Activated CD4-positive, alpha-beta T cell treated with anti-CD3 and anti-CD28 coated beads for 36 hours (primary cell): Measurements from ENCODE around the gene HYAL3. TPM values are rescaled to one million over a fixed set of nuclear protein-coding genes. Genes with fewer than 3 reads are reported as not detected.
A peak's percentile ranks its signal among the peaks of the same experiment; 100 is the strongest.

Experiments used
- ATAC-seq: fragments of 200-7000 bp; cut with Tn5 transposase; one replicate; pipeline ENCODE4 v1.10.0; 2021; ENCODE audit warnings: mild to moderate bottlenecking, moderate library complexity
- CTCF ChIA-PET: fragments of 350-600 bp; sonication (Branson Sonifier 250); formaldehyde crosslinking; loops from one replicate; lab custom pipeline; 2021; ENCODE audit warnings: antibody characterized with exemption; lab: Charles Lee
- POLR2A ChIA-PET: fragments of 350-600 bp; sonication (Branson Sonifier 250); formaldehyde crosslinking; loops from one replicate; lab custom pipeline; 2021; ENCODE audit warnings: antibody characterized with exemption, inconsistent platforms; lab: Charles Lee
- DNase-seq: peaks from one replicate; pipeline ENCODE4 v3.0.0-alpha.2; 2020
- H3K27ac Mint-ChIP-seq: one replicate; pipeline ENCODE4 v1.8.0; 2021; ENCODE audit warnings: mixed read lengths
- H3K27me3 Mint-ChIP-seq: one replicate; pipeline ENCODE4 v1.8.0; 2021; ENCODE audit warnings: mixed read lengths
- H3K36me3 Mint-ChIP-seq: one replicate; pipeline ENCODE4 v1.8.0; 2021; ENCODE audit warnings: low read depth, mixed read lengths
- H3K4me1 Mint-ChIP-seq: one replicate; pipeline ENCODE4 v1.8.0; 2021; ENCODE audit warnings: mixed read lengths
- H3K4me3 Mint-ChIP-seq: one replicate; pipeline ENCODE4 v1.8.0; 2021; ENCODE audit warnings: mild to moderate bottlenecking, moderate library complexity, mixed read lengths
- H3K9me3 Mint-ChIP-seq: one replicate; pipeline ENCODE4 v1.8.0; 2021; ENCODE audit warnings: low read depth, mixed read lengths
- intact Hi-C, 2 experiments: fragments of 100-400 bp; cut with DNase I in 1 of 2; cut with micrococcal nuclease in 1 of 2; formaldehyde crosslinking; loops; one replicate each; pipeline versions ENCODE4 v1.14.2 to v1.15.1; 2022 to 2024; cut with DNase I, micrococcal nuclease
- total RNA-seq, 2 experiments: library from RNA; stranded (reverse); gene quantifications; one replicate each; pipeline ENCODE4 v1.2.3, GENCODE V29; 2021

Gene HYAL3, protein sequence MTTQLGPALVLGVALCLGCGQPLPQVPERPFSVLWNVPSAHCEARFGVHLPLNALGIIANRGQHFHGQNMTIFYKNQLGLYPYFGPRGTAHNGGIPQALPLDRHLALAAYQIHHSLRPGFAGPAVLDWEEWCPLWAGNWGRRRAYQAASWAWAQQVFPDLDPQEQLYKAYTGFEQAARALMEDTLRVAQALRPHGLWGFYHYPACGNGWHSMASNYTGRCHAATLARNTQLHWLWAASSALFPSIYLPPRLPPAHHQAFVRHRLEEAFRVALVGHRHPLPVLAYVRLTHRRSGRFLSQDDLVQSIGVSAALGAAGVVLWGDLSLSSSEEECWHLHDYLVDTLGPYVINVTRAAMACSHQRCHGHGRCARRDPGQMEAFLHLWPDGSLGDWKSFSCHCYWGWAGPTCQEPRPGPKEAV
- 1 to 10 TPM; 4.5 to 5.4 TPM for total RNA-seq

DNA sequence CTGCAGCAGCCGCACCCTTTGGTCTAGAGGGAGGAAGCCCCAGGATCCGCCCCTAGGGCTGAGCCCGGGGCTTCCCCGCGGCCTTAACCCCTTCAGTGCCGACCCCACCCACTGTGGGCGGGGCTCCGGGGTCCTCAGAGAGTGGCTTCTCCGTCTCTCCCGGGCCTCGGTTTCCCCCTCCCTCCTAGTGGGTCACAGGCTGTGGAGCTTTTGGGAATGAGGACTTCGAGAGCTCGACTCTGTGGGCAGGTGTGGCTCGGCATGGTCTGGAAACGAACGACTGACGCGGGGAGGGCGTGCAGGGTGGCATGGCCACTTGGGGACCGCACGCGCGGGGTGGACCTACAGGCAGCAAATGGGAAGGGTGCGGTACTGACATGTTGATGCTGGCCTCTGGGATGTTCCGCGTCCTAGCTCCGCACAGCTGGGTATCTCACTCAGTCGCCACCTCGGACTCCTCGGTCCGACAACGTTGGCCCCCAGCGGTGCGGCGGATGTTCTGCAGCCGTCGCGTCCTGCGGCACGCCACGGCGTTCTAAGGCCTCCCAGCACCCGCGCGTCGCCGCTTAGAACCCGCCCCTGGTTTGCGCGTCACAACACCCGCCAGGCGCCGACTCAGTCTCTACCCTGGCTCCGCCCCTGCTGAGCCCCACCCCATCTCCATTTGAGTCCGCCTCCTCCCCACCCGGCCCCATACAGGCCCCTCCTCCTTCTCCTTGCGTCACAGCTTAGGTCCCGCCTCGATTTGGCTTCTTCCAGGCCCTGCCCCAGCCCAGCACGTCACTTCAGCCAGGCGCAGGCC lies at the start of gene HYAL3, which contains the start of gene NAA80:
HYAL3 (minus strand) TSS at position 570 of the 802 bp plus-strand sequence. CDS start 3,803 bp downstream, outside the sequence.
NAA80 (minus strand) TSS at position 570 of the 802 bp plus-strand sequence. CDS start 1,942 bp downstream, outside the sequence.
- H3K27ac Mint-ChIP-seq: peak within 1 kb of the TSS; percentile 96
- intact Hi-C loops: loop anchor here (1.0 to 10.0 kb wide), 19 partner anchors 22 to 1758 kb away; partner anchors contain the start of genes TMEM115 (in 2 of the 2), CYB561D2 (in 1 of the 2), DUSP7 (in 1 of the 2) and GMPPB (in 1 of the 2)
- peaks cover 13% of the 10 kb centered on the region for H3K4me1 Mint-ChIP-seq
- H3K27me3 Mint-ChIP-seq: no peaks in the 10 kb centered on the region
- peak; percentile 100 for DNase-seq
- H3K4me3 Mint-ChIP-seq: peak within 1 kb of the TSS; percentile 97
- POLR2A ChIA-PET: interaction anchor here (0.6 to 1.6 kb wide), 11 partner anchors 20 to 559 kb away, joined by 3 to 11 read pairs (median 3); partner anchors contain the start of genes GNAI2, HYAL2, NPRL2 and RASSF1
- no peaks in the 10 kb centered on the region for H3K36me3 Mint-ChIP-seq
- CTCF ChIA-PET: interaction anchor here (0.5 to 1.9 kb wide), 18 partner anchors 20 to 341 kb away, joined by 3 to 16 read pairs (median 3); partner anchors contain the start of genes CYB561D2, GNAI2, NPRL2 and RASSF1
- ATAC-seq: peak; percentile 89
- H3K9me3 Mint-ChIP-seq: no peaks in the 10 kb centered on the region

DNA sequence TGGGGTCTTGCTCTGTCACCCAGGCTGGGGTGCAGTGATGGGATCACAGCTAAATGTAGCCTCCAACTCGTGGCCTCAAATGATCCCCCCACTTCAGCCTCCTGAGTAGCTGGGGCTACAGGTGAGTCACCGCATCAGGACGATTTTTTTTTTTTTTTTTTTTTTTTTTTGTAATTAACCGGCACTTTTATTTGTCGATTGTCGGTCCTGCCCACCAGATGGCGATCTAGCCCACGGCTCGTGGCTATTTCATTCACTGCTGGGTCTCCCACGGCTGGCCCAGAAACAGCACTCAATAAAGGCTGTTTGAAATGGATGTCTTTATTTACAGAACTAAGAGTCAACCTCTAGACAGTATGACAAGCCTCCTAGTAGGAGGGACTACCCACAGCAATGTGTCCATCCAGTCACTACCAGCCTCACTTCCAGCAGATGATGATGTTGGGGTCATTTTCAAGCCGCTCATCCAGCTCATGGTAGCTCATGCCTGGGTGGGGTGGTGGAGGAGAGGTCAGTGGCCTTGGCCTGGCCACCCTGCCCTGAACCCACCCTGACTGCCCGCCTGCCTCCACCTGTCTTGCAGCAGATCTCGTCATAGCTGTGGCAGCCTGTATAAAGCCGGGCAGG lies 48.1 kb upstream of the HYAL3 start:
- peak; percentile 85 for DNase-seq
- intact Hi-C loops: loop anchor here (1.0 to 2.0 kb wide), 2 partner anchors 195 to 196 kb away; no protein-coding TSS in a partner anchor
- Mint-ChIP-seq H3K9me3 (no peaks in the 10 kb centered on the region), H3K36me3 (peaks cover 17% of the 10 kb centered on the region), H3K4me3 (no peak overlapping the region), H3K27me3 (no peaks in the 10 kb centered on the region), H3K27ac (peak overlapping the region; percentile 66), H3K4me1 (peaks cover 48% of the 10 kb centered on the region)
- ATAC-seq: peak; percentile 9
- POLR2A ChIA-PET: interaction anchor here (0.6 to 1.3 kb wide), 5 partner anchors 10 to 114 kb away, joined by 3 to 4 read pairs (median 3); no protein-coding TSS in a partner anchor
- CTCF ChIA-PET: interaction anchor here (0.6 to 2.5 kb wide), 12 partner anchors 10 to 1059 kb away, joined by 3 to 24 read pairs (median 4); partner anchors contain the start of gene TUSC2

DNA sequence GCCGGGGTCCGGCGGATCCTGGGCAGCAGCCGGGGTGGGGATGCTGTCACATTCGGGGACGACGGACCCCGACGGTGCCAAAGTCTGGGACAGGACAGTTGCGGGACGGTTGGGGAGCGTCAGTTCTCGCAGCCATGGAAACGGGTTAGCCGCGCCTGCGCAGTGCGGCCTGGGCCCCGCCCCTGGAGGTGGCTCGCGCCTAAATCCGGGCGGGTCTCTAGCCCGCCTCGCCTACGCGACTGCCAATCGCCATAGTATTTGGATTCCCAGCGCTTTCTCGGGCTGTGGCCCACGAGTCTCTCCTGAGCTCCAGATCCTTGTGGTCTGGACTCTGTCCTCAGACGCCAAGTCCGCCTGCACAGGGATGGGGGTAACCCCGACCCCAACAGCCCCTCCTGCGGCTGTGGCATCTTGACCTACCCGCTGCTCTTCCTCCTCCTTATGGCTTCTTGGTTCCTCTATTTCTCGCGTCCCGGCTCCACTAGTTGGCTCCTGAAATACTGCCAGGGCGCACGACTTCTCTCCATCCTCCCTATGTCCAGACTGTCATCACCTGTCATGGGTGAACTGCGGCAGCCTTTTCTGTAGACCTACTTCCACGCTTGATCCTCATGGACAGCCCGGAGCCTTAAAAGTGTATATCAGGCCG lies 46.5 kb upstream of the HYAL3 start, which contains the start of gene ZMYND10:
ZMYND10 (minus strand) TSS at position 147 of the 649 bp plus-strand sequence. CDS start 153 bp downstream, outside the sequence.
- intact Hi-C loops: loop anchor here in 1 of 2 experiments (2.0 kb wide), 1 partner anchor 197 kb away; no protein-coding TSS in a partner anchor

DNA sequence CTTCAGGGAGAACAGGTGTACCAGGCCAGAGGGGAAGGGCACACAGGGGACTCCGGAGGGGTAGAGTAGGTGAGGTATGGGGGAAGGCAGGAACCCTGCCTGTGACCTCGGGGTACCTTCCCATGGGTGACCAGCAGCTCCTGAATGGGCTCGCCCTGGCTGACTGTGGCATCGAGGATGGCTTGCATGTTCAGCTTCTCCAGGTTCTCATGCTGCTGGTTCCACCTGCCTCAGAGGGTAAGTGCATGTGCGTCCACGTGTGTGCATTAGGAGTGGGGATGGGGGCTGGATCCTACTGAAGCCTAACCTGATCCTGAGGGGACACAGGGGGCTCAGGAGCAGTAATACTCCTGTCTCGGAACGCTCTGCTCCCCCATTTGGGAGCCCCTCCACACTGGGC lies 45.8 kb upstream of the HYAL3 start:
- DNase-seq (no peak), ATAC-seq (no peak)
- no peaks in the 10 kb centered on the region for H3K27me3 Mint-ChIP-seq
- no peaks in the 10 kb centered on the region for H3K9me3 Mint-ChIP-seq
- no peak overlapping the region for H3K27ac Mint-ChIP-seq
- POLR2A ChIA-PET: interaction anchor here (0.9 kb wide), 1 partner anchor 8 kb away, joined by 3 read pairs; no protein-coding TSS in a partner anchor
- peaks cover 40% of the 10 kb centered on the region for H3K4me1 Mint-ChIP-seq
- peaks cover 12% of the 10 kb centered on the region for H3K36me3 Mint-ChIP-seq
- H3K4me3 Mint-ChIP-seq: no peak overlapping the region
- CTCF ChIA-PET: interaction anchor here (0.6 to 1.6 kb wide), 5 partner anchors 9 to 1638 kb away, joined by 3 to 4 read pairs (median 4); no protein-coding TSS in a partner anchor
- intact Hi-C loops: no loop called here

More for the DNA sequence above, 46.5 kb upstream of the HYAL3 start, which contains the start of gene ZMYND10:
- ChIA-PET POLR2A (interaction anchor here (0.9 kb wide), 1 partner anchor 9 kb away, joined by 3 read pairs; no protein-coding TSS in a partner anchor), CTCF (interaction anchor here (0.6 to 1.6 kb wide), 3 partner anchors 19 to 1638 kb away, joined by 3 to 4 read pairs (median 3); no protein-coding TSS in a partner anchor)
- peak within 1 kb of the TSS; percentile 38 for H3K4me3 Mint-ChIP-seq
- no peaks in the 10 kb centered on the region for H3K9me3 Mint-ChIP-seq
- peaks cover 45% of the 10 kb centered on the region for H3K4me1 Mint-ChIP-seq
- ATAC-seq: peak; percentile 34
- H3K27ac Mint-ChIP-seq: peak within 1 kb of the TSS; percentile 53
- no peaks in the 10 kb centered on the region for H3K27me3 Mint-ChIP-seq
- H3K36me3 Mint-ChIP-seq: peaks cover 15% of the 10 kb centered on the region
- DNase-seq: peak; percentile 88

DNA sequence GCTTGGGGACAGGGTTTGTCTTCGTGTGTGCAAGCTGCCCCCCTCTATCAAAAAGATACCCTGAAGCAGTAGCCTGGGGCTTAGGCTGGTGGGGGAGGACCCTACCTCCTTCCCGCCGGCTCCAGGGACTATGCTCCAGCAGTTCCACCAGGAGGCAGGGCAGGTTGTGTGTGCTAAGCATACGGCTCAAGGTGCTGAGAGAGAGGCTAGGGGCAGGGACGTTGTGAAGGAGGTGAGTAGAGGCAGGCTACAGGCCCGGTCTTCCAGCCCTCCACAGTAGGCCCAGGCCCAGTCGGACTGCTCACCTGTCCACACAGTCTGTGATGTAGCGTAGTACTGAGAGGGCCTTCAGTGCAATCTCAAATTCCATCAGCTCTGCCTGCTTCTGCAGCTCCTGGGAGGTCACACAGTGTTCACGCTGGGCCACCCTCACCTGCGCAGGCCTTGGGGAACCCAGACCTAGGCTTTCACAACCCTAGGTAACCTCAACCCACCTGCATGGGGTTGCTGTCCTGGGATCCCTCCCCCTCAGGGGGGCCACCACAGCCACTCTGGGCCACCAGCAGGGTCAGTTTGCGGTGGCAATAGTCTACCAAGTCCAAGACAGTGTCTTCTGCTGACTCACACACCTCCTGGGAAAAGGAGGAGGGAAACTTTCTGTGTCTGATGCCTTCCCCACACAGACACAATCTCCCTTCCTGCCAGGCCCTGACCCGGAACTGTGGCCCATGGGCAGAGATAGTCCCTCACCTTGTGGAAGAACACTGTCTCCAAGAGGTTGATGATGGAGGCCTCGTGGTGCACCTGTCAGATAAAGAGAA lies 43.8 kb upstream of the HYAL3 start:
- ATAC-seq (no peak), DNase-seq (no peak)
- ChIA-PET CTCF (interaction anchor here (0.9 to 1.1 kb wide), 2 partner anchors 8 to 19 kb away, joined by 3 to 6 read pairs; no protein-coding TSS in a partner anchor), POLR2A (interaction anchor here (0.5 kb wide), 1 partner anchor 1258 kb away, joined by 3 read pairs; no protein-coding TSS in a partner anchor)
- no peak overlapping the region for H3K27ac Mint-ChIP-seq
- intact Hi-C loops: no loop called here
- no peaks in the 10 kb centered on the region for H3K27me3 Mint-ChIP-seq
- H3K36me3 Mint-ChIP-seq: peaks cover 19% of the 10 kb centered on the region
- peaks cover 35% of the 10 kb centered on the region for H3K4me1 Mint-ChIP-seq
- no peak overlapping the region for H3K4me3 Mint-ChIP-seq
- H3K9me3 Mint-ChIP-seq: no peaks in the 10 kb centered on the region

DNA sequence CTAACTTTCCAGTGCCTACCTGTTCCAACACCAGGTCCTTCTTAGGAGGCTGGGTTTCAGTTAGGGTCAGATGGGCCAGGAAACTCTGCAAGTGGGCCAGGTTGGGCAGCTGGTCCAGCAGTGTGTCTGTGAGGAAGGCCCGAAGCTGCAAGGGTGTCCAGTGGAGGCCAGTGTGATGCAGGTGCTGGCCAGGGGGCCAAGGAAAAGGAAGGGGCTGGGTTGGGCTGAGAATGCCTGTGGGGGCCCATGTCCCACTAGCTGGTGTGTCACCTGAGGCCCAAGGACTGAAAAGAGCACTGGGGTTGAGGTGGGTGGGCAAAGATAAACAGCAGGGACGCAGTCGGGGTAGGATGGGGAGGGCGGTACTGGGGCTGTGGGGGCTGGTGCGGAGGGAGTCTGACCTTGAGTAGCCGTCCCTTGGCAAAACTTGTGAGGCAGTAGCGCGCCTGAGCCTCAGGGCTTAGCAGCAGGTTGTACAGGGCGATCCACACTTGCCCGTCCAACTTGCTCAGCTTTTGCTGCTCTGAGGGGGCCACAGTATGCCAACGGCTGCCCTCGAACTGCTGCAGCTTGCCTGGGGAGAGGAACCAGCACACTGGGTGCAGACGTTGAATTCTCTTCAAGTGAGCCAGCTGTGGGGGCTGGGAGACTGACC lies 42.9 kb upstream of the HYAL3 start:
- intact Hi-C loops: no loop called here
- CTCF ChIA-PET: interaction anchor here (0.7 to 1.3 kb wide), 5 partner anchors 9 to 130 kb away, joined by 3 to 6 read pairs (median 4); partner anchors contain the start of genes HYAL3 and NAA80

DNA sequence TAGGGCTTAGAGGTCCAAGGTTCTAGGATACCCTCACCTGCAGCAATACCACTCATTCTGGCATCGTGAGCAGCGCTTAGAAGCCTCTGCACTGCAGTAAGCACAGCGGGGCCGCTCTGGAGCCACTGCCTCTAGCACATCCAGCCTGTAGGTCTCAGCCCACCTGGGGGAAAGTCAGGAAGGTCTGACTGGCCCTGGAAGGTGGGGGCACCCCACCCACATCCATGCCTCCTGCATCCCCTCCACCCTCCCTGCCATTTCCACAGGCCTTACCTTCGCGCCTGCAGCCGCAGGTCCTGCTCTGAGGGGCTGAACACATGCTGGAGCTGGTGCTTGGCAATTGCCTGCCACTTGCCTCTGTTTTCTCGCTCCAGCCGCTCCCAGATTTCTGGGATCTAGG lies 42.3 kb upstream of the HYAL3 start:
- POLR2A ChIA-PET: no interaction called here
- Mint-ChIP-seq H3K27ac (no peak overlapping the region), H3K4me1 (peaks cover 27% of the 10 kb centered on the region), H3K27me3 (no peaks in the 10 kb centered on the region), H3K4me3 (peak overlapping the region; percentile 83), H3K9me3 (no peaks in the 10 kb centered on the region), H3K36me3 (peaks cover 22% of the 10 kb centered on the region)
- CTCF ChIA-PET: interaction anchor here (1.0 to 1.3 kb wide), 3 partner anchors 11 to 43 kb away, joined by 3 to 6 read pairs (median 4); partner anchors contain the start of genes HYAL3 and NAA80
- DNase-seq (no peak), ATAC-seq (no peak)
- intact Hi-C loops: no loop called here

More for the DNA sequence above, 42.9 kb upstream of the HYAL3 start:
- Mint-ChIP-seq H3K9me3 (no peaks in the 10 kb centered on the region), H3K4me3 (peak overlapping the region; percentile 83), H3K4me1 (peaks cover 28% of the 10 kb centered on the region), H3K36me3 (peaks cover 20% of the 10 kb centered on the region), H3K27me3 (no peaks in the 10 kb centered on the region), H3K27ac (no peak overlapping the region)
- POLR2A ChIA-PET: no interaction called here
- DNase-seq (no peak), ATAC-seq (no peak)

DNA sequence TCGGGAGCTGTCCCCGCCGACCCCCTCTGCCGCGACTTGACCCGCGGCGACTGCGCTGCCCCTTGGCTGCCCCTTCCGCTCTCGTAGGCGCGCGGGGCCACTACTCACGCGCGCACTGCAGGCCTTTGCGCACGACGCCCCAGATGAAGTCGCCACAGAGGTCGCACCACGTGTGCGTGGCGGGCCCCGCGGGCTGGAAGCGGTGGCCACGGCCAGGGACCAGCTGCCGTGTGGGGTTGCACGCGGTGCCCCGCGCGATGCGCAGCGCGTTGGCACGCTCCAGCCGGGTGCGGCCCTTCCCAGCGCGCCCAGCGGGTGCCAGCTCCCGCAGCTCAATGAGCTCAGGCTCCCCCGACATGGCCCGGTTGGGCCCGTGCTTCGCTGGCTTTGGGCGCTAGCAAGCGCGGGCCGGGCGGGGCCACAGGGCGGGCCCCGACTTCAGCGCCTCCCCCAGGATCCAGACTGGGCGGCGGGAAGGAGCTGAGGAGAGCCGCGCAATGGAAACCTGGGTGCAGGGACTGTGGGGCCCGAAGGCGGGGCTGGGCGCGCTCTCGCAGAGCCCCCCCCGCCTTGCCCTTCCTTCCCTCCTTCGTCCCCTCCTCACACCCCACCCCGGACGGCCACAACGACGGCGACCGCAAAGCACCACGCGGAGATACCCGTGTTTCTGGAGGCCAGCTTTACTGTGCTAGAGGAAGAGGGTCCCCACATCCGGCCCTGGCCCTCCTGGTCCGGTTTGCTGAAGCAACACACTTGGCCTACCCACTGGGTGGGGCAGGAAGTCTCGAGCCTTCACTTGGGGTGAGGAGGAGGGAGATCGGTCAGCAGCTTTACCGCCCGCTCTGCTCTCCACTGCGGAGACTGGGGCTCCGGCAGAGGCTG lies 41.5 kb upstream of the HYAL3 start, which contains the start of gene RASSF1:
RASSF1 (minus strand) TSS at position 389 of the 882 bp plus-strand sequence; CDS start at position 358, 31 bp downstream.
- peaks cover 31% of the 10 kb centered on the region for H3K36me3 Mint-ChIP-seq
- intact Hi-C loops: no loop called here
- POLR2A ChIA-PET: interaction anchor here (0.5 to 1.6 kb wide), 8 partner anchors 10 to 1925 kb away, joined by 3 to 7 read pairs (median 3); partner anchors contain the start of genes CYB561D2, HYAL3, NAA80 and NPRL2
- no peaks in the 10 kb centered on the region for H3K9me3 Mint-ChIP-seq
- H3K27me3 Mint-ChIP-seq: no peaks in the 10 kb centered on the region
- ATAC-seq (peak; percentile 42), DNase-seq (peak; percentile 84)
- peak within 1 kb of the TSS; percentile 83 for H3K4me3 Mint-ChIP-seq
- CTCF ChIA-PET: interaction anchor here (0.6 to 1.5 kb wide), 7 partner anchors 9 to 212 kb away, joined by 3 to 8 read pairs (median 3); partner anchors contain the start of genes CYB561D2, LSMEM2, NPRL2 and TUSC2
- H3K4me1 Mint-ChIP-seq: peaks cover 30% of the 10 kb centered on the region
- peak within 1 kb of the TSS; percentile 91 for H3K27ac Mint-ChIP-seq
